Breast epithelium (tissue), 4 donors: ENCODE measurements around the gene IFT81. TPM values are rescaled to one million over a fixed set of nuclear protein-coding genes. Genes with fewer than 3 reads are reported as not detected.
A peak's percentile ranks its signal among the peaks of the same experiment; 100 is the strongest.

Experiments
- DNase-seq, 2 donors: peaks; one replicate each; pipeline ENCODE4 v3.0.0-alpha.2; 2019; ENCODE audit warnings: low spot score in 2 of 2
- H3K27ac ChIP-seq, 2 donors: fragments of 200-600 bp; sonication (generic) in 1 of 2; one replicate each; pipeline ENCODE4 v1.5.1; 2016 to 2019; ENCODE audit warnings: mild to moderate bottlenecking in 1 of 2
- H3K27me3 ChIP-seq, 2 donors: fragments of 200-600 bp; sonication (generic) in 1 of 2; one replicate each; pipeline versions ENCODE4 v1.5.1 to v1.6.0; 2017 to 2019; ENCODE audit warnings: control low read depth in 1 of 2, mild to moderate bottlenecking in 1 of 2
- H3K36me3 ChIP-seq: fragments of 200-600 bp; one replicate; pipeline ENCODE4 v1.5.1; 2019
- H3K4me1 ChIP-seq, 2 donors: fragments of 200-600 bp; sonication (generic); one replicate each; pipeline ENCODE4 v1.5.1; 2016 to 2019; ENCODE audit warnings: control low read depth in 1 of 2
- H3K4me3 ChIP-seq, 3 donors: fragments of 200-600 bp; sonication (generic); 1 replicate in 2 of 3; 2 replicates in 1 of 3; pipeline ENCODE4 v1.5.1; 2016 to 2019; ENCODE audit warnings: mild to moderate bottlenecking in 3 of 3, moderate library complexity in 2 of 3
- H3K9me3 ChIP-seq, 2 donors: fragments of 200-600 bp; sonication (generic) in 1 of 2; one replicate each; pipeline ENCODE4 v1.5.1; 2016 to 2019; ENCODE audit warnings: control low read depth in 1 of 2
- POLR2A ChIP-seq: fragments of 450-650 bp; IDR thresholded peaks from one replicate; pipeline ENCODE4 v1.6.1; 2016; ENCODE audit warnings: antibody characterized with exemption, mild to moderate bottlenecking, moderate library complexity
- POLR2AphosphoS5 ChIP-seq, 3 donors: sonication (generic); formaldehyde crosslinking; IDR thresholded peaks; one replicate each; pipeline ENCODE4 v1.6.1; 2017; ENCODE audit warnings: antibody characterized with exemption in 3 of 3
- intact Hi-C: fragments of 100-400 bp; cut with DNase I; formaldehyde crosslinking; loops from one replicate; pipeline ENCODE4 v1.15.1; 2023; ENCODE audit warnings: low total_unique reads
- total RNA-seq, 3 donors: library from RNA; depleted of rRNA; stranded (reverse); fragments of >200 nt; gene quantifications; one replicate each; pipeline ENCODE4 v1.1.0, GENCODE V29; 2016
- TF ChIP-seq, protein P1 (sequence below), 3 donors: fragments of 450-650 bp; IDR thresholded peaks; one replicate each; pipeline ENCODE4 v1.5.1; 2016 to 2017; ENCODE audit warnings: antibody characterized with exemption in 3 of 3, mild to moderate bottlenecking in 3 of 3, moderate library complexity in 3 of 3

Gene IFT81
- total RNA-seq, 3 donors from 2014 or later: 9.4 to 27.1 (median 19.0) TPM

DNA sequence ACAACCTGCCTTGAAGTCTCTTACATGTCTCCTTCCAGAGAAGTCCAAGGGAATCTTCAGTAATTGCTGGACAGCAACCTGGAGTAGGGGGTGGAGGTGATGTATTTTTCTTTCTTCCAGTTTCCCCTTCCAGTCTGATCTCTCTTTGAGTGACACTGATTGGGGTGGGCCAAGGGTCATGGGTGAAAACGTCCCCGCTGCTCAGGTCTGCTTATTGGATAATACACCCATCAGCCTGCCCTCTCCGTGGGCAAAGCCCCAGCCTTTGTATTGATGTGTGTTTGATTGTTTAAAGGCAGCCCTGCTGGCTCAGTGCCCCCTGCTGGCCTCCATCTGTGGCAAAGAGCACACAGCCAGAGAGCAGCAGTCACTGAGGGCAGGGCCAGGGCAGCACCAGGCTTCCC is 121.2 kb downstream of the IFT81 start:
- TF ChIP-seq POLR2AphosphoS5 (IDR thresholded peaks at IDR 0.05) (no peak), POLR2A (no peak)
- TF ChIP-seq, protein P1, sequence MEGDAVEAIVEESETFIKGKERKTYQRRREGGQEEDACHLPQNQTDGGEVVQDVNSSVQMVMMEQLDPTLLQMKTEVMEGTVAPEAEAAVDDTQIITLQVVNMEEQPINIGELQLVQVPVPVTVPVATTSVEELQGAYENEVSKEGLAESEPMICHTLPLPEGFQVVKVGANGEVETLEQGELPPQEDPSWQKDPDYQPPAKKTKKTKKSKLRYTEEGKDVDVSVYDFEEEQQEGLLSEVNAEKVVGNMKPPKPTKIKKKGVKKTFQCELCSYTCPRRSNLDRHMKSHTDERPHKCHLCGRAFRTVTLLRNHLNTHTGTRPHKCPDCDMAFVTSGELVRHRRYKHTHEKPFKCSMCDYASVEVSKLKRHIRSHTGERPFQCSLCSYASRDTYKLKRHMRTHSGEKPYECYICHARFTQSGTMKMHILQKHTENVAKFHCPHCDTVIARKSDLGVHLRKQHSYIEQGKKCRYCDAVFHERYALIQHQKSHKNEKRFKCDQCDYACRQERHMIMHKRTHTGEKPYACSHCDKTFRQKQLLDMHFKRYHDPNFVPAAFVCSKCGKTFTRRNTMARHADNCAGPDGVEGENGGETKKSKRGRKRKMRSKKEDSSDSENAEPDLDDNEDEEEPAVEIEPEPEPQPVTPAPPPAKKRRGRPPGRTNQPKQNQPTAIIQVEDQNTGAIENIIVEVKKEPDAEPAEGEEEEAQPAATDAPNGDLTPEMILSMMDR (IDR thresholded peaks at IDR 0.05): no peak
- Histone ChIP-seq H3K36me3 (no peaks in the 10 kb centered on the region), H3K27me3 (no peaks in the 10 kb centered on the region), H3K27ac (peak overlapping the region in 1 of 2 donors; percentile 92), H3K9me3 (no peaks in the 10 kb centered on the region), H3K4me1 (peaks cover 0 to 13% of the 10 kb centered on the region in 2 donors), H3K4me3 (no peak overlapping the region)
- intact Hi-C loops: no loop called here
- DNase-seq: no peak

DNA sequence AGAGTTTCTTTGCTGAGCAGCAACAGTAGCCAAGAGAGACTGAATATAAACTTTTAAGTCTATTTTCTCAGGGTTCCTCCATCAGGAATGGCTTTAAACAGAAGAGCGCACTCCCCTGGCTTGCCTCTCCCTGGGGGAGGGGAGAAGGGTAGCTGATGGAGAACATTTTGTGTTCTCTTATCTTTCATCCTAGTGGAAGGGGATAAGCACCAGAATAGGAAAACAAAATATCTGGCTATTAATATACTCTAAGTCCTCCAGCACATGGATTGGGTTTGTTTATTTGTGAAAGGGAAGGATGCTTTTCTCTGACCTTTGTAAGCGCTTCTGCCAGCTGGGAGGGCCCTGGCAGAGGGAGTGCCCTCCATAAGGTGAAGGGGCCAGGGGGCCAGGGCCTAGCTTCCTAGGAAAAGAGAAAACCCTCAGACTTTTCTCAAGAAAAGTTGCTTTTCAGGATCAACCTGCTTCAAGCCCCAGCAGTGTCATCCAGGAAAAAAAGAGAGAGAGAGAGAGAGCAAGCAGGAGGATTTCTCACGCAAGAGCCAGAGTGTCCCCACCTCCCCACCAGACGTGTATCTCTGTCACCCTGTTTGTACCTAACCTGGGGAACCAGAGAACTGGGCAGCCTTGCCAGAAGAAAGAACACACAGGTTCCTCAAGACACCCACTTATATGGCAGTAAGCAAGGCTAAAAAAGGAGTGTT is 122.6 kb downstream of the IFT81 start:
- no peak for TF ChIP-seq POLR2AphosphoS5 (IDR thresholded peaks at IDR 0.05)
- TF ChIP-seq, protein P1 (IDR thresholded peaks at IDR 0.05): no peak
- TF ChIP-seq POLR2A: no peak
- no peak overlapping the region for H3K4me3 ChIP-seq
- no peaks in the 10 kb centered on the region for H3K36me3 ChIP-seq
- intact Hi-C loops: no loop called here
- peaks cover 0 to 13% of the 10 kb centered on the region in 2 donors for H3K4me1 ChIP-seq
- no peaks in the 10 kb centered on the region for H3K27me3 ChIP-seq
- peak overlapping the region; percentile 91 to 92 for H3K27ac ChIP-seq
- DNase-seq: peak in 1 of 2 donors; percentile 62
- H3K9me3 ChIP-seq: no peaks in the 10 kb centered on the region

DNA sequence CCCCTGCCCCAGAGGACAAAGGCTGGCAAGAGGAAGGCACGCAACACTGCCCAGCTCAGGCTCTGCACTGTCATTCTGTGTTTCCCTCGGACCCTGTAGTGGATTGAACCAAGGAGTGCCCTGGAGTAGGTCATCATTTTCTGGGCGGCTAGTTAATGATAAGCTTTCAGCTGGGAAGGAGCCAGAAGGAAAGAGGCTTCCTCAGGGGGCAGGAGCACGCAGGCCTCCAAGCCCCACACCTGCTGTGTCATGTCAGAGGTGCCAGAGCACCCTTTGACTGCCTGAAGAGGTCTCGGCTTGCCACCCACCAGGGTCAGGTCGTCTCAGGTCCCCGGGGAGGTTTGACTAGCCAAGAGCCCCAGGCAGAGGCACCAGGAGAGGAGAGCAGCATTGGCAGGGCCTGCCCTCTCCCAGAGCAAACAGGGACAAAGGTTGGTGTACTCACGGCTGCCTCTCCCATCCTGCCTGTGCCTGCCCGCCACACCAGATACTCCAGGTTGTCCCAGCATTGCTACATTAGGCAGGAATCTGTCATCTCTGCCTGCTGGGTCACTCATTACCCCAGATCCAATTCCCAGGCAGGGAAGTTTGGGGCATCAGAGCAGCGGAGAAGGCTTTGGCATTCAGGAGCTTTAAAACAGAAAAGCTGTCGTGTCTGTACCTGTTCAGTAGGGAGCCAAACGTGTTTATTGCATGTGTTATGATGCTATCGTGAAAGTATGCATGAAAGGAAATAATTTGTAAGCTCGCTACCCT is 123.4 kb downstream of the IFT81 start:
- H3K27me3 ChIP-seq: no peaks in the 10 kb centered on the region
- peak; percentile 63 to 77 for DNase-seq
- H3K4me1 ChIP-seq: peaks cover 0 to 13% of the 10 kb centered on the region in 2 donors
- no peaks in the 10 kb centered on the region for H3K9me3 ChIP-seq
- peak overlapping the region; percentile 91 to 92 for H3K27ac ChIP-seq
- intact Hi-C loops: no loop called here
- peak overlapping the region in 1 of 3 donors; percentile 32 for H3K4me3 ChIP-seq
- H3K36me3 ChIP-seq: no peaks in the 10 kb centered on the region
- TF ChIP-seq POLR2A: no peak
- TF ChIP-seq POLR2AphosphoS5 (IDR thresholded peaks at IDR 0.05): peak in 1 of 3 donors; percentile 9
- TF ChIP-seq, protein P1 (IDR thresholded peaks at IDR 0.05): no peak

DNA sequence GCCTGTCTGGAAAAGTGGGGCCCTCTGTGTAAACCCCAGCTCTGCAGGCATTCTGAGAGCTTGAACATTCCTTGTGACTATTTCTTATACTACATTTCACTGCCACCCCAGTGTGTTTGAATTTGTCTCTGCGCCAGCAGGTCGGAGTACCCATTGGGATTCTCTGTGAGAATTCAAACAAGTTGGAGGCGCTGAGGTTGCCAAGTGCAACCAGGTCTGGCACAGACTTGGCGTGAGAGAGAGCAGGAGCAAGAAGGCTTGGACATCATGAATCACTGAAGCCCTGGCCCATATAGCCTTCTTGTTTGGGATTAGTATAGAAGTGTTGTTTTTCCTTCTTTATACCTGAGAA is 123.9 kb downstream of the IFT81 start:
- peaks cover 0 to 13% of the 10 kb centered on the region in 2 donors for H3K4me1 ChIP-seq
- TF ChIP-seq POLR2AphosphoS5 (IDR thresholded peaks at IDR 0.05) (no peak), POLR2A (no peak)
- TF ChIP-seq, protein P1 (IDR thresholded peaks at IDR 0.05): no peak
- no peaks in the 10 kb centered on the region for H3K9me3 ChIP-seq
- peak in 1 of 2 donors; percentile 50 for DNase-seq
- H3K27ac ChIP-seq: peak overlapping the region; percentile 91 to 92
- no peak overlapping the region for H3K4me3 ChIP-seq
- no peaks in the 10 kb centered on the region for H3K36me3 ChIP-seq
- intact Hi-C loops: no loop called here
- H3K27me3 ChIP-seq: no peaks in the 10 kb centered on the region

DNA sequence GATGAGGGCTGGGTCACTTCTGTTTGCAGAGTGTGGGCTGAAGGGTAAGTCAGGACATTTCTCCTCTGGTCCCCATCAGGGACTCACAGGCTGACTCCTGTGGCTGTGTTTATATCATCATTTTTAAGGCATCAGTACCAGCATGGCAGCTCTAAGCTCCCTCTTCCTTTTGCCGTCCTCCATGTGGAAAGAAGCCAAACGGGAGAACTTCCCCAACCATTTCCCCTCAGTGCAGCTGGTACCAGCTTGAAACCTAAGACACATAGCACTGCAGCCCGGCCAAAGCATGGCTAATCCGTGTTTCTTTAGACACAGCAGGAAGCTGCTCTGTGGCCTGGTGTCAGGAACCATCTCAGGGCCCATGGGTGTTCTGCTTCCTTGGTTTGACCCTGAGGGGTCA is 124.9 kb downstream of the IFT81 start:
- TF ChIP-seq POLR2A (no peak), POLR2AphosphoS5 (IDR thresholded peaks at IDR 0.05) (no peak)
- TF ChIP-seq, protein P1 (IDR thresholded peaks at IDR 0.05): no peak
- H3K4me3 ChIP-seq: no peak overlapping the region
- intact Hi-C loops: no loop called here
- no peak for DNase-seq
- H3K27ac ChIP-seq: peak overlapping the region; percentile 91 to 92
- H3K9me3 ChIP-seq: no peaks in the 10 kb centered on the region
- peaks cover 0 to 13% of the 10 kb centered on the region in 2 donors for H3K4me1 ChIP-seq
- H3K36me3 ChIP-seq: no peaks in the 10 kb centered on the region
- H3K27me3 ChIP-seq: no peaks in the 10 kb centered on the region
